Right lobe of liver (tissue), 4 donors: ENCODE results near the gene MRPL39.

Source experiments
- CTCF ChIP-seq, 4 donors: fragments of 200-600 bp in 3 of 4; fragments of 450-650 bp in 1 of 4; IDR thresholded peaks; one replicate each; pipeline versions ENCODE4 v1.5.1 to v1.8.0; 2016 to 2022; ENCODE audit warnings: antibody characterized with exemption in 4 of 4, mild to moderate bottlenecking in 2 of 4
- POLR2A ChIP-seq: fragments of 450-650 bp; IDR thresholded peaks from one replicate; pipeline ENCODE4 v1.6.1; 2017; ENCODE audit warnings: antibody characterized with exemption, mild to moderate bottlenecking
- donor health status: DM: no; HTN: no; CAD: no.
- donor health status: DM: no; HTN: no; CAD: no.
- donor health status: DM: no; HTN: yes; CAD: no.

GRCh38 chr21:25581582-25581981, 25.7 kb downstream of the MRPL39 start:
- TF ChIP-seq POLR2A, result no peak
- no peak for TF ChIP-seq CTCF (IDR thresholded peaks at IDR 0.05)
